HEK293 (cell line): ENCODE measurements around the gene MAP4K2.

ENCODE experiments used
- HOXA7 ChIP-seq: sonication (generic); formaldehyde crosslinking; IDR thresholded peaks from 2 replicates; pipeline ENCODE4 v1.8.1; 2022; ENCODE audit warnings: missing genetic modification reagents, borderline replicate concordance
- SETDB1 ChIP-seq: IDR thresholded peaks from one replicate; pipeline ENCODE4 v1.6.1; 2017; ENCODE audit warnings: mild to moderate bottlenecking, low read length, moderate library complexity, mixed read lengths; ENCODE audit not compliant: insufficient read length
- SP3 ChIP-seq: fragments of 450-650 bp; formaldehyde crosslinking; IDR thresholded peaks from 2 replicates; pipeline ENCODE4 v1.5.1; 2016; ENCODE audit warnings: missing biosample characterization, missing genetic modification characterization
- TRIM28 ChIP-seq: IDR thresholded peaks from 2 replicates; pipeline ENCODE4 v1.6.1; 2011; ENCODE audit warnings: low read length, control low read depth, borderline replicate concordance
- YY1 ChIP-seq: fragments of 450-650 bp; formaldehyde crosslinking; IDR thresholded peaks from 2 replicates; pipeline ENCODE4 v1.5.1; 2018; ENCODE audit warnings: missing biosample characterization, missing genetic modification characterization
- ZNF10 ChIP-seq: fragments of 450-650 bp; formaldehyde crosslinking; IDR thresholded peaks from 2 replicates; pipeline ENCODE4 v1.5.1; 2017; ENCODE audit warnings: missing biosample characterization, missing genetic modification characterization
- ZNF416 ChIP-seq: fragments of 450-650 bp; formaldehyde crosslinking; IDR thresholded peaks from 2 replicates; pipeline ENCODE4 v1.5.1; 2016; ENCODE audit warnings: missing biosample characterization, missing genetic modification characterization
- ZNF623 ChIP-seq: fragments of 450-650 bp; formaldehyde crosslinking; IDR thresholded peaks from 2 replicates; pipeline ENCODE4 v1.5.1; 2016; ENCODE audit warnings: missing biosample characterization, missing genetic modification characterization
- TF ChIP-seq, protein P1 (sequence below): fragments of 450-650 bp; formaldehyde crosslinking; IDR thresholded peaks from 2 replicates; pipeline ENCODE4 v1.5.1; 2016; ENCODE audit warnings: missing biosample characterization, missing genetic modification characterization
- TF ChIP-seq, protein P2 (sequence below): fragments of 450-650 bp; formaldehyde crosslinking; IDR thresholded peaks from 2 replicates; pipeline ENCODE4 v1.5.1; 2016; ENCODE audit warnings: missing biosample characterization, missing genetic modification characterization, borderline replicate concordance
- TF ChIP-seq, protein P3 (sequence below): fragments of 450-650 bp; formaldehyde crosslinking; IDR thresholded peaks from 2 replicates; pipeline ENCODE4 v1.5.1; 2016; ENCODE audit warnings: missing biosample characterization, missing genetic modification characterization
- TF ChIP-seq, protein P4 (sequence below): sonication (generic); formaldehyde crosslinking; IDR thresholded peaks from 2 replicates; pipeline ENCODE4 v1.8.1; 2022; ENCODE audit warnings: mild to moderate bottlenecking, moderate library complexity, missing genetic modification reagents

DNA sequence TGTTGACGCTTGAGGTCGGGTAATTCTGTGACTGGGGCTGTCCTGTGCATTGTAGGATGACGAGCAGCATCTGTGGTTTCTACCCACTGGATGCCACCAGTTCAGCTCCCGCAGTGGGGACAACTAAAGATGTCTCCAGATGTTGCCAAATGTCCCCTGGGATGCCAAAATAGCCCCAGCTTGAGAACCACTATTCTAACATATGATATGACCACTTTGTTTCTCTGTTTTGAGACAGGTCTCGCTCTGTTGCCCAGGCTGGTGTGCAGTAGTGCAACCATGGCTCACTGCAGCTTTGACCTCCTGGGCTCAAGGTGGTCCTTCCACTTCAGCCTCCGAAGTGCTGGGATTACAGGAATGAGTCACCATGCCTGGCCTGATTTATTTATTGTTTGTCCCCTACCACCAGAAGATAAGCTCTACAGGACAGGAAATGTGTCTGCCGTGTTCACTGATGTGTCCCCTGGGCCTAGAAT is 11.7 kb upstream of the MAP4K2 start:
- TF ChIP-seq YY1 (tag by site-specific recombination) (no peak), ZNF623 (tag by site-specific recombination) (no peak), TRIM28 (no peak), ZNF416 (tag by site-specific recombination) (no peak), SP3 (tag by site-specific recombination) (no peak), ZNF10 (tag by site-specific recombination) (no peak), SETDB1 (no peak), HOXA7 (no peak)
- TF ChIP-seq, protein P1, sequence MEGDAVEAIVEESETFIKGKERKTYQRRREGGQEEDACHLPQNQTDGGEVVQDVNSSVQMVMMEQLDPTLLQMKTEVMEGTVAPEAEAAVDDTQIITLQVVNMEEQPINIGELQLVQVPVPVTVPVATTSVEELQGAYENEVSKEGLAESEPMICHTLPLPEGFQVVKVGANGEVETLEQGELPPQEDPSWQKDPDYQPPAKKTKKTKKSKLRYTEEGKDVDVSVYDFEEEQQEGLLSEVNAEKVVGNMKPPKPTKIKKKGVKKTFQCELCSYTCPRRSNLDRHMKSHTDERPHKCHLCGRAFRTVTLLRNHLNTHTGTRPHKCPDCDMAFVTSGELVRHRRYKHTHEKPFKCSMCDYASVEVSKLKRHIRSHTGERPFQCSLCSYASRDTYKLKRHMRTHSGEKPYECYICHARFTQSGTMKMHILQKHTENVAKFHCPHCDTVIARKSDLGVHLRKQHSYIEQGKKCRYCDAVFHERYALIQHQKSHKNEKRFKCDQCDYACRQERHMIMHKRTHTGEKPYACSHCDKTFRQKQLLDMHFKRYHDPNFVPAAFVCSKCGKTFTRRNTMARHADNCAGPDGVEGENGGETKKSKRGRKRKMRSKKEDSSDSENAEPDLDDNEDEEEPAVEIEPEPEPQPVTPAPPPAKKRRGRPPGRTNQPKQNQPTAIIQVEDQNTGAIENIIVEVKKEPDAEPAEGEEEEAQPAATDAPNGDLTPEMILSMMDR: no peak
- TF ChIP-seq, protein P2, sequence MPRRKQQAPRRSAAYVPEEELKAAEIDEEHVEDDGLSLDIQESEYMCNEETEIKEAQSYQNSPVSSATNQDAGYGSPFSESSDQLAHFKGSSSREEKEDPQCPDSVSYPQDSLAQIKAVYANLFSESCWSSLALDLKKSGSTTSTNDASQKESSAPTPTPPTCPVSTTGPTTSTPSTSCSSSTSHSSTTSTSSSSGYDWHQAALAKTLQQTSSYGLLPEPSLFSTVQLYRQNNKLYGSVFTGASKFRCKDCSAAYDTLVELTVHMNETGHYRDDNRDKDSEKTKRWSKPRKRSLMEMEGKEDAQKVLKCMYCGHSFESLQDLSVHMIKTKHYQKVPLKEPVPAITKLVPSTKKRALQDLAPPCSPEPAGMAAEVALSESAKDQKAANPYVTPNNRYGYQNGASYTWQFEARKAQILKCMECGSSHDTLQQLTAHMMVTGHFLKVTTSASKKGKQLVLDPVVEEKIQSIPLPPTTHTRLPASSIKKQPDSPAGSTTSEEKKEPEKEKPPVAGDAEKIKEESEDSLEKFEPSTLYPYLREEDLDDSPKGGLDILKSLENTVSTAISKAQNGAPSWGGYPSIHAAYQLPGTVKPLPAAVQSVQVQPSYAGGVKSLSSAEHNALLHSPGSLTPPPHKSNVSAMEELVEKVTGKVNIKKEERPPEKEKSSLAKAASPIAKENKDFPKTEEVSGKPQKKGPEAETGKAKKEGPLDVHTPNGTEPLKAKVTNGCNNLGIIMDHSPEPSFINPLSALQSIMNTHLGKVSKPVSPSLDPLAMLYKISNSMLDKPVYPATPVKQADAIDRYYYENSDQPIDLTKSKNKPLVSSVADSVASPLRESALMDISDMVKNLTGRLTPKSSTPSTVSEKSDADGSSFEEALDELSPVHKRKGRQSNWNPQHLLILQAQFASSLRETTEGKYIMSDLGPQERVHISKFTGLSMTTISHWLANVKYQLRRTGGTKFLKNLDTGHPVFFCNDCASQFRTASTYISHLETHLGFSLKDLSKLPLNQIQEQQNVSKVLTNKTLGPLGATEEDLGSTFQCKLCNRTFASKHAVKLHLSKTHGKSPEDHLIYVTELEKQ: no peak
- TF ChIP-seq, protein P3, sequence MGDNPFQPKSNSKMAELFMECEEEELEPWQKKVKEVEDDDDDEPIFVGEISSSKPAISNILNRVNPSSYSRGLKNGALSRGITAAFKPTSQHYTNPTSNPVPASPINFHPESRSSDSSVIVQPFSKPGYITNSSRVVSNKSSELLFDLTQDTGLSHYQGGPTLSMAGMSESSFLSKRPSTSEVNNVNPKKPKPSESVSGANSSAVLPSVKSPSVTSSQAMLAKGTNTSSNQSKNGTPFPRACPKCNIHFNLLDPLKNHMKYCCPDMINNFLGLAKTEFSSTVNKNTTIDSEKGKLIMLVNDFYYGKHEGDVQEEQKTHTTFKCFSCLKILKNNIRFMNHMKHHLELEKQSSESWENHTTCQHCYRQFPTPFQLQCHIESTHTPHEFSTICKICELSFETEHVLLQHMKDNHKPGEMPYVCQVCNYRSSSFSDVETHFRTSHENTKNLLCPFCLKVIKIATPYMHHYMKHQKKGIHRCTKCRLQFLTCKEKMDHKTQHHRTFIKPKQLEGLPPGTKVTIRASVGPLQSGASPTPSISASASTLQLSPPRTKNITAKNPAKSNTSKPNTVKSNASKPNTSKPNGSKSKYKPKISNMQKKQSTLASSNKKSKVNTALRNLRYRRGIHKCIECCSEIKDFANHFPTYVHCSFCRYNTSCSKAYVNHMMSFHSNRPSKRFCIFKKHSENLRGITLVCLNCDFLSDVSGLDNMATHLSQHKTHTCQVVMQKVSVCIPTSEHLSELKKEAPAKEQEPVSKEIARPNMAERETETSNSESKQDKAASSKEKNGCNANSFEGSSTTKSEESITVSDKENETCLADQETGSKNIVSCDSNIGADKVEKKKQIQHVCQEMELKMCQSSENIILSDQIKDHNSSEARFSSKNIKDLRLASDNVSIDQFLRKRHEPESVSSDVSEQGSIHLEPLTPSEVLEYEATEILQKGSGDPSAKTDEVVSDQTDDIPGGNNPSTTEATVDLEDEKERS: no peak
- TF ChIP-seq, protein P4, sequence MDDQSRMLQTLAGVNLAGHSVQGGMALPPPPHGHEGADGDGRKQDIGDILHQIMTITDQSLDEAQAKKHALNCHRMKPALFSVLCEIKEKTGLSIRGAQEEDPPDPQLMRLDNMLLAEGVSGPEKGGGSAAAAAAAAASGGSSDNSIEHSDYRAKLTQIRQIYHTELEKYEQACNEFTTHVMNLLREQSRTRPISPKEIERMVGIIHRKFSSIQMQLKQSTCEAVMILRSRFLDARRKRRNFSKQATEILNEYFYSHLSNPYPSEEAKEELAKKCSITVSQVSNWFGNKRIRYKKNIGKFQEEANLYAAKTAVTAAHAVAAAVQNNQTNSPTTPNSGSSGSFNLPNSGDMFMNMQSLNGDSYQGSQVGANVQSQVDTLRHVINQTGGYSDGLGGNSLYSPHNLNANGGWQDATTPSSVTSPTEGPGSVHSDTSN (CRISPR knock-in tag): no peak
